Testis (tissue), 3 donors: ENCODE data around the gene GDPD4. TPM values are rescaled to one million over a fixed set of nuclear protein-coding genes. Genes with fewer than 3 reads are reported as not detected.
A peak's percentile ranks its signal among the peaks of the same experiment; 100 is the strongest.

Source experiments
- DNase-seq: peaks from one replicate; pipeline ENCODE4 v3.0.0-alpha.2; 2019
- H3K27ac ChIP-seq, 2 donors: fragments of 200-600 bp; sonication (generic); one replicate each; pipeline ENCODE4 v1.5.1; 2019
- H3K27me3 ChIP-seq: fragments of 200-600 bp; sonication (generic); one replicate; pipeline ENCODE4 v1.5.1; 2019
- H3K36me3 ChIP-seq: fragments of 200-600 bp; sonication (generic); one replicate; pipeline ENCODE4 v1.5.1; 2017; ENCODE audit warnings: low read depth; ENCODE audit errors: missing control alignments
- H3K4me1 ChIP-seq: fragments of 200-600 bp; sonication (generic); one replicate; pipeline ENCODE4 v1.5.1; 2019
- H3K4me3 ChIP-seq, 2 donors: fragments of 200-600 bp; sonication (generic); one replicate each; pipeline ENCODE4 v1.5.1; 2017 to 2019
- H3K9me3 ChIP-seq: fragments of 200-600 bp; sonication (generic); one replicate; pipeline ENCODE4 v1.5.1; 2017
- CTCF ChIP-seq, 3 experiments: fragments of 450-650 bp in 2 of 3; fragments of 200-600 bp in 1 of 3; sonication (generic) in 1 of 3; IDR thresholded peaks; one replicate each; pipeline ENCODE4 v1.5.1; 2016 to 2019; ENCODE audit warnings: antibody characterized with exemption in 3 of 3, mild to moderate bottlenecking in 2 of 3, moderate library complexity in 1 of 3
- POLR2A ChIP-seq: fragments of 450-650 bp; IDR thresholded peaks from one replicate; pipeline ENCODE4 v1.6.1; 2017; ENCODE audit warnings: antibody characterized with exemption, mild to moderate bottlenecking, moderate library complexity
- WGBS, 2 donors: methylation state at CpG; one replicate each; pipeline ENCODE4 v1.1.5; 2018; 5-methylcytosine and 5-hydroxymethylcytosine counted together
- intact Hi-C: fragments of 100-400 bp; cut with DNase I; formaldehyde crosslinking; loops from one replicate; pipeline ENCODE4 v1.15.1; 2023; ENCODE audit warnings: low total_unique reads
- polyA plus RNA-seq: library from polyadenylated mRNA; stranded (reverse); fragments of 350-450 nt; fragmentation: Illumina TruSeq; extraction: RNeasy Lipid Tissue Mini Kit (QIAGEN cat#74804); gene quantifications from one replicate; pipeline ENCODE4 v1.2.3, GENCODE V29; 2014; ENCODE audit warnings: low read depth, low replicate concordance; ENCODE audit not compliant: insufficient read depth
- total RNA-seq, 2 donors: library from RNA; depleted of rRNA; stranded (reverse); fragments of >200 nt; gene quantifications; one replicate each; pipeline ENCODE4 v1.2.3, GENCODE V29; 2016

The GDPD4 gene
- total and polyA plus RNA-seq, 3 donors from 2014 or later, result 11.9 to 27.2 (median 22.6) TPM

- H3K36me3 ChIP-seq, result no peaks in the 10 kb centered on the region
- intact Hi-C loops, result no loop called here
- 89 to 92% methylated on average over 9 to 13 of the region's 13 CpGs for WGBS, 2 donors
Observed at GRCh38 chr11:77206264-77207018, 95.0 kb downstream of the GDPD4 start.

GRCh38 chr11:77205467-77206263 lies 95.8 kb downstream of the GDPD4 start:
- H3K36me3 ChIP-seq, result no peaks in the 10 kb centered on the region
- intact Hi-C loops, result no loop called here
- WGBS, 2 donors, result 88 to 96% methylated on average over 16 to 30 of the region's 30 CpGs
- no peaks in the 10 kb centered on the region for H3K9me3 ChIP-seq
- DNase-seq, result no peak
- no peak overlapping the region for H3K4me3 ChIP-seq
- H3K27me3 ChIP-seq, result no peaks in the 10 kb centered on the region
- no peak for TF ChIP-seq POLR2A
- no peak for TF ChIP-seq CTCF (IDR thresholded peaks at IDR 0.05)
- no peaks in the 10 kb centered on the region for H3K4me1 ChIP-seq
- H3K27ac ChIP-seq, result no peak overlapping the region

More at GRCh38 chr11:77206264-77207018, 95.0 kb downstream of the GDPD4 start:
- Histone ChIP-seq H3K4me1 (no peaks in the 10 kb centered on the region), H3K27ac (no peak overlapping the region), H3K4me3 (no peak overlapping the region), H3K27me3 (no peaks in the 10 kb centered on the region), H3K9me3 (no peaks in the 10 kb centered on the region)
- no peak for DNase-seq
- TF ChIP-seq POLR2A (no peak), CTCF (IDR thresholded peaks at IDR 0.05) (no peak)

- H3K27ac ChIP-seq, result no peak overlapping the region
- H3K9me3 ChIP-seq, result no peaks in the 10 kb centered on the region
- H3K27me3 ChIP-seq, result no peaks in the 10 kb centered on the region
- TF ChIP-seq CTCF (IDR thresholded peaks at IDR 0.05) (no peak), POLR2A (no peak)
- H3K4me3 ChIP-seq, result no peak overlapping the region
- intact Hi-C loops, result no loop called here
- H3K4me1 ChIP-seq, result peaks cover 3% of the 10 kb centered on the region
- WGBS, 2 donors, result 90 to 91% methylated on average over 10 to 12 of the region's 12 CpGs
- no peaks in the 10 kb centered on the region for H3K36me3 ChIP-seq
- peak; percentile 9 for DNase-seq
Observed at GRCh38 chr11:77204754-77205466, 96.6 kb downstream of the GDPD4 start.

- Histone ChIP-seq H3K36me3 (no peaks in the 10 kb centered on the region), H3K4me3 (no peak overlapping the region), H3K27ac (no peak overlapping the region), H3K4me1 (peaks cover 3% of the 10 kb centered on the region), H3K27me3 (no peaks in the 10 kb centered on the region), H3K9me3 (no peaks in the 10 kb centered on the region)
- DNase-seq, result peak; percentile 12
- no peak for TF ChIP-seq CTCF (IDR thresholded peaks at IDR 0.05)
- TF ChIP-seq POLR2A, result no peak
- intact Hi-C loops, result no loop called here
- 85 to 92% methylated on average over 7 to 20 of the region's 20 CpGs for WGBS, 2 donors
Observed at GRCh38 chr11:77203901-77204753, 97.4 kb downstream of the GDPD4 start.
